Measurements from ENCODE around the gene TBL1X. TPM values are rescaled to one million over a fixed set of nuclear protein-coding genes. Genes with fewer than 3 reads are reported as not detected.

Gene TBL1X
- total and polyA plus RNA-seq, 2 experiments from 2014 or later: 8.7 to 26.9 TPM

GRCh38 chrX:9690046-9690445, 225.2 kb downstream of the TBL1X start:
- Mint-ChIP-seq H3K27me3 (ENCODE audit: insufficient read depth, low read depth, poor library complexity) (peaks cover 6% of the 10 kb centered on the region), H3K9me3 (no peaks in the 10 kb centered on the region), H3K4me1 (no peaks in the 10 kb centered on the region), H3K4me3 (no peak overlapping the region), H3K27ac (no peak overlapping the region), H3K36me3 (ENCODE audit: low read depth) (peaks cover 28% of the 10 kb centered on the region)
- DNase-seq (ENCODE audit: low spot score) (no peak), ATAC-seq (no peak)
- Histone ChIP-seq H3K9me2 (ENCODE audit: insufficient read depth) (no peaks in the 10 kb centered on the region), H3K79me2 (replicated peaks; ENCODE audit: insufficient read depth) (no peaks in the 10 kb centered on the region), H3K4me3 (no peak overlapping the region), H3F3A (replicated peaks; ENCODE audit: low read depth) (no peaks in the 10 kb centered on the region), H3K36me3 (ENCODE audit: insufficient read depth) (no peaks in the 10 kb centered on the region), H4K20me1 (replicated peaks; ENCODE audit: insufficient read depth) (no peaks in the 10 kb centered on the region), H2AFZ (no peak overlapping the region), H3K27ac (ENCODE audit: low read depth) (no peak overlapping the region), H3K4me1 (ENCODE audit: insufficient read depth) (no peaks in the 10 kb centered on the region), H3K4me2 (no peak overlapping the region), H3K27me3 (ENCODE audit: insufficient read depth) (no peaks in the 10 kb centered on the region)
- TF ChIP-seq ETS1 (IDR thresholded peaks at IDR 0.05) (no peak), EZH2phosphoT487 (IDR thresholded peaks at IDR 0.05; ENCODE audit: unreplicated experiment) (no peak), EZH2 (IDR thresholded peaks at IDR 0.05; ENCODE audit: low read depth, unreplicated experiment) (no peak), JUNB (IDR thresholded peaks at IDR 0.05; ENCODE audit: unreplicated experiment) (no peak), ZNF114 (CRISPR knock-in tag; IDR thresholded peaks at IDR 0.05) (no peak), POLR2AphosphoS5 (IDR thresholded peaks at IDR 0.05; ENCODE audit: low read depth) (no peak), CREB1 (CRISPR knock-in tag; IDR thresholded peaks at IDR 0.05; ENCODE audit: low read depth) (no peak), NANOG (IDR thresholded peaks at IDR 0.05; ENCODE audit: borderline replicate concordance) (no peak), ZNF331 (CRISPR knock-in tag; IDR thresholded peaks at IDR 0.05; ENCODE audit: low read depth) (no peak), STAT1 (IDR thresholded peaks at IDR 0.05; ENCODE audit: unreplicated experiment) (no peak)
- TF ChIP-seq, protein P1, sequence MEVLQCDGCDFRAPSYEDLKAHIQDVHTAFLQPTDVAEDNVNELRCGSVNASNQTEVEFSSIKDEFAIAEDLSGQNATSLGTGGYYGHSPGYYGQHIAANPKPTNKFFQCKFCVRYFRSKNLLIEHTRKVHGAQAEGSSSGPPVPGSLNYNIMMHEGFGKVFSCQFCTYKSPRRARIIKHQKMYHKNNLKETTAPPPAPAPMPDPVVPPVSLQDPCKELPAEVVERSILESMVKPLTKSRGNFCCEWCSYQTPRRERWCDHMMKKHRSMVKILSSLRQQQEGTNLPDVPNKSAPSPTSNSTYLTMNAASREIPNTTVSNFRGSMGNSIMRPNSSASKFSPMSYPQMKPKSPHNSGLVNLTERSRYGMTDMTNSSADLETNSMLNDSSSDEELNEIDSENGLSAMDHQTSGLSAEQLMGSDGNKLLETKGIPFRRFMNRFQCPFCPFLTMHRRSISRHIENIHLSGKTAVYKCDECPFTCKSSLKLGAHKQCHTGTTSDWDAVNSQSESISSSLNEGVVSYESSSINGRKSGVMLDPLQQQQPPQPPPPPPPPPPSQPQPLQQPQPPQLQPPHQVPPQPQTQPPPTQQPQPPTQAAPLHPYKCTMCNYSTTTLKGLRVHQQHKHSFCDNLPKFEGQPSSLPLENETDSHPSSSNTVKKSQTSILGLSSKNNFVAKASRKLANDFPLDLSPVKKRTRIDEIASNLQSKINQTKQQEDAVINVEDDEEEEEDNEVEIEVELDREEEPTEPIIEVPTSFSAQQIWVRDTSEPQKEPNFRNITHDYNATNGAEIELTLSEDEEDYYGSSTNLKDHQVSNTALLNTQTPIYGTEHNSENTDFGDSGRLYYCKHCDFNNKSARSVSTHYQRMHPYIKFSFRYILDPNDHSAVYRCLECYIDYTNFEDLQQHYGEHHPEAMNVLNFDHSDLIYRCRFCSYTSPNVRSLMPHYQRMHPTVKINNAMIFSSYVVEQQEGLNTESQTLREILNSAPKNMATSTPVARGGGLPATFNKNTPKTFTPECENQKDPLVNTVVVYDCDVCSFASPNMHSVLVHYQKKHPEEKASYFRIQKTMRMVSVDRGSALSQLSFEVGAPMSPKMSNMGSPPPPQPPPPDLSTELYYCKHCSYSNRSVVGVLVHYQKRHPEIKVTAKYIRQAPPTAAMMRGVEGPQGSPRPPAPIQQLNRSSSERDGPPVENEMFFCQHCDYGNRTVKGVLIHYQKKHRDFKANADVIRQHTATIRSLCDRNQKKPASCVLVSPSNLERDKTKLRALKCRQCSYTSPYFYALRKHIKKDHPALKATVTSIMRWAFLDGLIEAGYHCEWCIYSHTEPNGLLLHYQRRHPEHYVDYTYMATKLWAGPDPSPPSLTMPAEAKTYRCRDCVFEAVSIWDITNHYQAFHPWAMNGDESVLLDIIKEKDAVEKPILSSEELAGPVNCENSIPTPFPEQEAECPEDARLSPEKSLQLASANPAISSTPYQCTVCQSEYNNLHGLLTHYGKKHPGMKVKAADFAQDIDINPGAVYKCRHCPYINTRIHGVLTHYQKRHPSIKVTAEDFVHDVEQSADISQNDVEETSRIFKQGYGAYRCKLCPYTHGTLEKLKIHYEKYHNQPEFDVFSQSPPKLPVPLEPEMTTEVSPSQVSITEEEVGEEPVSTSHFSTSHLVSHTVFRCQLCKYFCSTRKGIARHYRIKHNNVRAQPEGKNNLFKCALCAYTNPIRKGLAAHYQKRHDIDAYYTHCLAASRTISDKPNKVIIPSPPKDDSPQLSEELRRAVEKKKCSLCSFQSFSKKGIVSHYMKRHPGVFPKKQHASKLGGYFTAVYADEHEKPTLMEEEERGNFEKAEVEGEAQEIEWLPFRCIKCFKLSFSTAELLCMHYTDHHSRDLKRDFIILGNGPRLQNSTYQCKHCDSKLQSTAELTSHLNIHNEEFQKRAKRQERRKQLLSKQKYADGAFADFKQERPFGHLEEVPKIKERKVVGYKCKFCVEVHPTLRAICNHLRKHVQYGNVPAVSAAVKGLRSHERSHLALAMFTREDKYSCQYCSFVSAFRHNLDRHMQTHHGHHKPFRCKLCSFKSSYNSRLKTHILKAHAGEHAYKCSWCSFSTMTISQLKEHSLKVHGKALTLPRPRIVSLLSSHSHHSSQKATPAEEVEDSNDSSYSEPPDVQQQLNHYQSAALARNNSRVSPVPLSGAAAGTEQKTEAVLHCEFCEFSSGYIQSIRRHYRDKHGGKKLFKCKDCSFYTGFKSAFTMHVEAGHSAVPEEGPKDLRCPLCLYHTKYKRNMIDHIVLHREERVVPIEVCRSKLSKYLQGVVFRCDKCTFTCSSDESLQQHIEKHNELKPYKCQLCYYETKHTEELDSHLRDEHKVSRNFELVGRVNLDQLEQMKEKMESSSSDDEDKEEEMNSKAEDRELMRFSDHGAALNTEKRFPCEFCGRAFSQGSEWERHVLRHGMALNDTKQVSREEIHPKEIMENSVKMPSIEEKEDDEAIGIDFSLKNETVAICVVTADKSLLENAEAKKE (CRISPR knock-in tag; IDR thresholded peaks at IDR 0.05): no peak
- TF ChIP-seq, protein P2, sequence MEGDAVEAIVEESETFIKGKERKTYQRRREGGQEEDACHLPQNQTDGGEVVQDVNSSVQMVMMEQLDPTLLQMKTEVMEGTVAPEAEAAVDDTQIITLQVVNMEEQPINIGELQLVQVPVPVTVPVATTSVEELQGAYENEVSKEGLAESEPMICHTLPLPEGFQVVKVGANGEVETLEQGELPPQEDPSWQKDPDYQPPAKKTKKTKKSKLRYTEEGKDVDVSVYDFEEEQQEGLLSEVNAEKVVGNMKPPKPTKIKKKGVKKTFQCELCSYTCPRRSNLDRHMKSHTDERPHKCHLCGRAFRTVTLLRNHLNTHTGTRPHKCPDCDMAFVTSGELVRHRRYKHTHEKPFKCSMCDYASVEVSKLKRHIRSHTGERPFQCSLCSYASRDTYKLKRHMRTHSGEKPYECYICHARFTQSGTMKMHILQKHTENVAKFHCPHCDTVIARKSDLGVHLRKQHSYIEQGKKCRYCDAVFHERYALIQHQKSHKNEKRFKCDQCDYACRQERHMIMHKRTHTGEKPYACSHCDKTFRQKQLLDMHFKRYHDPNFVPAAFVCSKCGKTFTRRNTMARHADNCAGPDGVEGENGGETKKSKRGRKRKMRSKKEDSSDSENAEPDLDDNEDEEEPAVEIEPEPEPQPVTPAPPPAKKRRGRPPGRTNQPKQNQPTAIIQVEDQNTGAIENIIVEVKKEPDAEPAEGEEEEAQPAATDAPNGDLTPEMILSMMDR (conservative IDR thresholded peaks at IDR 0.05; ENCODE audit: low read depth in 2 of 2): no peak
- TF ChIP-seq, protein P3, sequence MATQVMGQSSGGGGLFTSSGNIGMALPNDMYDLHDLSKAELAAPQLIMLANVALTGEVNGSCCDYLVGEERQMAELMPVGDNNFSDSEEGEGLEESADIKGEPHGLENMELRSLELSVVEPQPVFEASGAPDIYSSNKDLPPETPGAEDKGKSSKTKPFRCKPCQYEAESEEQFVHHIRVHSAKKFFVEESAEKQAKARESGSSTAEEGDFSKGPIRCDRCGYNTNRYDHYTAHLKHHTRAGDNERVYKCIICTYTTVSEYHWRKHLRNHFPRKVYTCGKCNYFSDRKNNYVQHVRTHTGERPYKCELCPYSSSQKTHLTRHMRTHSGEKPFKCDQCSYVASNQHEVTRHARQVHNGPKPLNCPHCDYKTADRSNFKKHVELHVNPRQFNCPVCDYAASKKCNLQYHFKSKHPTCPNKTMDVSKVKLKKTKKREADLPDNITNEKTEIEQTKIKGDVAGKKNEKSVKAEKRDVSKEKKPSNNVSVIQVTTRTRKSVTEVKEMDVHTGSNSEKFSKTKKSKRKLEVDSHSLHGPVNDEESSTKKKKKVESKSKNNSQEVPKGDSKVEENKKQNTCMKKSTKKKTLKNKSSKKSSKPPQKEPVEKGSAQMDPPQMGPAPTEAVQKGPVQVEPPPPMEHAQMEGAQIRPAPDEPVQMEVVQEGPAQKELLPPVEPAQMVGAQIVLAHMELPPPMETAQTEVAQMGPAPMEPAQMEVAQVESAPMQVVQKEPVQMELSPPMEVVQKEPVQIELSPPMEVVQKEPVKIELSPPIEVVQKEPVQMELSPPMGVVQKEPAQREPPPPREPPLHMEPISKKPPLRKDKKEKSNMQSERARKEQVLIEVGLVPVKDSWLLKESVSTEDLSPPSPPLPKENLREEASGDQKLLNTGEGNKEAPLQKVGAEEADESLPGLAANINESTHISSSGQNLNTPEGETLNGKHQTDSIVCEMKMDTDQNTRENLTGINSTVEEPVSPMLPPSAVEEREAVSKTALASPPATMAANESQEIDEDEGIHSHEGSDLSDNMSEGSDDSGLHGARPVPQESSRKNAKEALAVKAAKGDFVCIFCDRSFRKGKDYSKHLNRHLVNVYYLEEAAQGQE (IDR thresholded peaks at IDR 0.05; ENCODE audit: unreplicated experiment): no peak

Data from GM23338 (cell line).